IPS DF 19.7 (cell line): ENCODE results near the gene NR5A1.

Source experiments
- DNase-seq: peaks from one replicate; pipeline ENCODE4 v3.0.0-alpha.2; 2013; ENCODE audit warnings: low read depth, low spot score

Gene NR5A1

GRCh38 chr9:124498499-124499146, 8.6 kb downstream of the NR5A1 start:
- no peak for DNase-seq

GRCh38 chr9:124498040-124498439, 9.2 kb downstream of the NR5A1 start:
- DNase-seq: no peak

- DNase-seq: no peak
Observed at GRCh38 chr9:124497441-124497840, 9.8 kb downstream of the NR5A1 start.

GRCh38 chr9:124496463-124496862, 10.7 kb downstream of the NR5A1 start:
- DNase-seq: no peak

- no peak for DNase-seq
Observed at GRCh38 chr9:124496075-124496449, 11.1 kb downstream of the NR5A1 start.

- no peak for DNase-seq
Observed at GRCh38 chr9:124495126-124496074, 11.8 kb downstream of the NR5A1 start.

- DNase-seq: no peak
Observed at GRCh38 chr9:124493794-124494479, 13.3 kb downstream of the NR5A1 start.

GRCh38 chr9:124493218-124493617, 14.0 kb downstream of the NR5A1 start:
- no peak for DNase-seq

- no peak for DNase-seq
Observed at GRCh38 chr9:124492818-124493217, 14.4 kb downstream of the NR5A1 start.

- no peak for DNase-seq
Observed at GRCh38 chr9:124491049-124491975, 15.9 kb downstream of the NR5A1 start.

GRCh38 chr9:124490004-124490403, 17.2 kb downstream of the NR5A1 start:
- no peak for DNase-seq

- DNase-seq: no peak
Observed at GRCh38 chr9:124489222-124489621, 18.0 kb downstream of the NR5A1 start.

GRCh38 chr9:124488641-124489210, 18.5 kb downstream of the NR5A1 start:
- DNase-seq: no peak

GRCh38 chr9:124487260-124488182, 19.7 kb downstream of the NR5A1 start:
- no peak for DNase-seq

- DNase-seq: no peak
Observed at GRCh38 chr9:124486778-124487259, 20.4 kb downstream of the NR5A1 start.

GRCh38 chr9:124485936-124486335, 21.3 kb downstream of the NR5A1 start:
- no peak for DNase-seq

GRCh38 chr9:124485201-124485600, 22.0 kb downstream of the NR5A1 start:
- DNase-seq: no peak

GRCh38 chr9:124483481-124483880, 23.7 kb downstream of the NR5A1 start:
- no peak for DNase-seq

GRCh38 chr9:124482431-124483031, 24.7 kb downstream of the NR5A1 start:
- no peak for DNase-seq
